ENCODE measurements around the gene RBM26.

The RBM26 gene

GRCh38 chr13:79405831-79406596, at the start of gene RBM26:
RBM26 (minus strand) TSS chr13:79406255; CDS start chr13:79405774, 481 bp downstream.
- peak within 1 kb of the TSS; percentile 65 for H3K4me3 ChIP-seq (ENCODE audit: control insufficient read depth, low read depth, low read length)
- TF ChIP-seq, protein P1, sequence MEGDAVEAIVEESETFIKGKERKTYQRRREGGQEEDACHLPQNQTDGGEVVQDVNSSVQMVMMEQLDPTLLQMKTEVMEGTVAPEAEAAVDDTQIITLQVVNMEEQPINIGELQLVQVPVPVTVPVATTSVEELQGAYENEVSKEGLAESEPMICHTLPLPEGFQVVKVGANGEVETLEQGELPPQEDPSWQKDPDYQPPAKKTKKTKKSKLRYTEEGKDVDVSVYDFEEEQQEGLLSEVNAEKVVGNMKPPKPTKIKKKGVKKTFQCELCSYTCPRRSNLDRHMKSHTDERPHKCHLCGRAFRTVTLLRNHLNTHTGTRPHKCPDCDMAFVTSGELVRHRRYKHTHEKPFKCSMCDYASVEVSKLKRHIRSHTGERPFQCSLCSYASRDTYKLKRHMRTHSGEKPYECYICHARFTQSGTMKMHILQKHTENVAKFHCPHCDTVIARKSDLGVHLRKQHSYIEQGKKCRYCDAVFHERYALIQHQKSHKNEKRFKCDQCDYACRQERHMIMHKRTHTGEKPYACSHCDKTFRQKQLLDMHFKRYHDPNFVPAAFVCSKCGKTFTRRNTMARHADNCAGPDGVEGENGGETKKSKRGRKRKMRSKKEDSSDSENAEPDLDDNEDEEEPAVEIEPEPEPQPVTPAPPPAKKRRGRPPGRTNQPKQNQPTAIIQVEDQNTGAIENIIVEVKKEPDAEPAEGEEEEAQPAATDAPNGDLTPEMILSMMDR (IDR thresholded peaks at IDR 0.05; ENCODE audit: control insufficient read depth, insufficient read depth, low read depth, low read length, missing control alignments) = peak; percentile 5
- DNase-seq (ENCODE audit: low read depth) = peak; percentile 79

DNA sequence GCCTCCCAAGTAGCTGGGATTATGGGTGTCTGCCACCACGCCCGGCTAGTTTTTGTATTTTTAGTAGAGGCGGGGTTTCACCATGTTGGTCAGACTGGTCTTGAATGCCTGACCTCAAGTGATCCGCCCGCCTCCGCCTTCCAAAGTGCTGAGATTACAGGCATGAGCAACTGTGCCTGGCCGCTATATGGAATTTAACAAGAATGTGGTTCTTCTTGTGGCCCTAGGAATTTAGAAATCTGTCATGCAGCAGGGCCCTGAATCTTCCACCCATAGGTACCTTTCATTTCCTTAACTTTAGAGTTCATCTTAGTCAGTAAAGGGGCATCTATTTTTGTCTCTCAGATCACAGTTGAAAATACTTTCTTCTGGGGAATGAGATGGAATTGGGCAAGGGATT, 49.3 kb upstream of the RBM26 start:
- TF ChIP-seq, protein P1 (IDR thresholded peaks at IDR 0.05; ENCODE audit: control insufficient read depth, insufficient read depth, low read depth, low read length, missing control alignments) = no peak
- no peak overlapping the region for H3K4me3 ChIP-seq (ENCODE audit: control insufficient read depth, low read depth, low read length)
- no peak for DNase-seq (ENCODE audit: low read depth)

GRCh38 chr13:79452239-79452913, 46.3 kb upstream of the RBM26 start:
- TF ChIP-seq, protein P1 (IDR thresholded peaks at IDR 0.05; ENCODE audit: control insufficient read depth, insufficient read depth, low read depth, low read length, missing control alignments) = no peak
- DNase-seq (ENCODE audit: low read depth) = no peak
- H3K4me3 ChIP-seq (ENCODE audit: control insufficient read depth, low read depth, low read length) = no peak overlapping the region

DNA sequence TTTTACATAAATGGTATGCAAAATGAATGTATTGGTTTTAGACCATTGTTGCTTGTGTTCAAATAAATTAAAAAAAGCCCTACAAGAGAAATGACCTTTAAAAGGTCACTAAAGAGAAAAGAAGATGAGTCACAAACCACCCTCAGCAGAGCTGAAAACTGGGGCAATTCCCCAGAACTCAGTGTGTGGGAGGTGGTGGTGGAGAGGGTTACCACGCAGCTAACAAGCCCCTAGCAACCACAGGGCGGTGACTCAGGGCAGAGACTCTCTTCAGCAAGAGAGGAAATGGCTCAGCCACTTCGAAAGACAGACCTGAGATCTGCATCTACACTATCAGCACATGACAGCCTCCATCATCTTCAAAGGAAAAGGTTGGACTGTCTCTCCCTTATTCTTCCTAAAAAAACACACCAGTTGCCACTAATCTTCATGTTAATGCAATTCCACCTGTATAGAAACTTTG, 45.5 kb upstream of the RBM26 start:
- H3K4me3 ChIP-seq (ENCODE audit: control insufficient read depth, low read depth, low read length) = no peak overlapping the region
- TF ChIP-seq, protein P1 (IDR thresholded peaks at IDR 0.05; ENCODE audit: control insufficient read depth, insufficient read depth, low read depth, low read length, missing control alignments) = no peak
- DNase-seq (ENCODE audit: low read depth) = peak; percentile 76

GRCh38 chr13:79450110-79450509, 44.1 kb upstream of the RBM26 start:
- no peak for DNase-seq (ENCODE audit: low read depth)
- TF ChIP-seq, protein P1 (IDR thresholded peaks at IDR 0.05; ENCODE audit: control insufficient read depth, insufficient read depth, low read depth, low read length, missing control alignments) = no peak
- H3K4me3 ChIP-seq (ENCODE audit: control insufficient read depth, low read depth, low read length) = no peak overlapping the region

DNA sequence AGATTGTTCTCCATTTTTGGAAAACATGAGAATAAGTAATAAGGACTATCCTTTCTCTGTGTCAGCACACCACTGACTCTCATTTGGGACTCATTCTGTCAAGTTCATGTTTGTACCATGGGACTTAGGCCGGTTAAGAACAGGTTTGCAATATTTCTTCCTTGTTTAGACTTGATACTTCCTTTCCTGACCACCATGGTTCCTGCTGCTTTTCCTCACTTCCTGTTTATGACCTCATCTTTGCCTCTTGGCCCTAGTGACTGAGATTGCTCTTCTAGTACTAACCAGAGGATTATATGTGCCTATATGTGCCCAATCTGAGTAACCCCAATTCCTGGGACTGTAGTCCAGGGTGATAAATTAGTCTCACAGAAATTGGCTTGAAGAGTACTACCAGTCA, 42.4 kb upstream of the RBM26 start:
- TF ChIP-seq, protein P1 (IDR thresholded peaks at IDR 0.05; ENCODE audit: control insufficient read depth, insufficient read depth, low read depth, low read length, missing control alignments) = no peak
- no peak for DNase-seq (ENCODE audit: low read depth)
- no peak overlapping the region for H3K4me3 ChIP-seq (ENCODE audit: control insufficient read depth, low read depth, low read length)

Measured in AG09309 (cell line).